Measurements from ENCODE around the gene CDH23. TPM values are rescaled to one million over a fixed set of nuclear protein-coding genes. Genes with fewer than 3 reads are reported as not detected.

The CDH23 gene
- total and polyA plus RNA-seq, 2 donors (not counting 1 experiment from before 2014, with no cell fraction given), result 0.01 to 0.17 TPM

GRCh38 chr10:71502851-71503250 is 106.1 kb downstream of the CDH23 start:
- Histone ChIP-seq H3K36me3 (ENCODE audit: control insufficient read depth, insufficient read depth, low read length) (no peaks in the 10 kb centered on the region), H3K9ac (ENCODE audit: insufficient read depth, low read length) (no peak overlapping the region), H4K20me1 (ENCODE audit: control insufficient read depth, extremely low read depth, insufficient read depth, low read length) (no peaks in the 10 kb centered on the region), H3K4me1 (ENCODE audit: control insufficient read depth, extremely low read depth, insufficient read depth, low read length) (no peaks in the 10 kb centered on the region), H3K4me3 (replicated peaks in 1 of 4; ENCODE audit: control extremely low read depth in 1 of 4, insufficient read depth in 1 of 4, low read depth in 3 of 4, low read length in 4 of 4) (no peak overlapping the region), H3K79me2 (ENCODE audit: control insufficient read depth, insufficient read depth, low read length) (no peaks in the 10 kb centered on the region), H3K27ac (ENCODE audit: insufficient read depth, low read length) (no peak overlapping the region), H3K27me3 (ENCODE audit: control insufficient read depth, insufficient read depth, low read length) (peaks cover 2% of the 10 kb centered on the region), H2AFZ (ENCODE audit: low read length) (no peak overlapping the region), H3K9me3 (ENCODE audit: control insufficient read depth, insufficient read depth, low read depth, low read length) (no peaks in the 10 kb centered on the region), H3K4me2 (ENCODE audit: extremely low read depth, insufficient read depth, low read length) (no peak overlapping the region)
- DNase-seq (ENCODE audit: low read depth in 2 of 2), result no peak
- TF ChIP-seq, protein P1, sequence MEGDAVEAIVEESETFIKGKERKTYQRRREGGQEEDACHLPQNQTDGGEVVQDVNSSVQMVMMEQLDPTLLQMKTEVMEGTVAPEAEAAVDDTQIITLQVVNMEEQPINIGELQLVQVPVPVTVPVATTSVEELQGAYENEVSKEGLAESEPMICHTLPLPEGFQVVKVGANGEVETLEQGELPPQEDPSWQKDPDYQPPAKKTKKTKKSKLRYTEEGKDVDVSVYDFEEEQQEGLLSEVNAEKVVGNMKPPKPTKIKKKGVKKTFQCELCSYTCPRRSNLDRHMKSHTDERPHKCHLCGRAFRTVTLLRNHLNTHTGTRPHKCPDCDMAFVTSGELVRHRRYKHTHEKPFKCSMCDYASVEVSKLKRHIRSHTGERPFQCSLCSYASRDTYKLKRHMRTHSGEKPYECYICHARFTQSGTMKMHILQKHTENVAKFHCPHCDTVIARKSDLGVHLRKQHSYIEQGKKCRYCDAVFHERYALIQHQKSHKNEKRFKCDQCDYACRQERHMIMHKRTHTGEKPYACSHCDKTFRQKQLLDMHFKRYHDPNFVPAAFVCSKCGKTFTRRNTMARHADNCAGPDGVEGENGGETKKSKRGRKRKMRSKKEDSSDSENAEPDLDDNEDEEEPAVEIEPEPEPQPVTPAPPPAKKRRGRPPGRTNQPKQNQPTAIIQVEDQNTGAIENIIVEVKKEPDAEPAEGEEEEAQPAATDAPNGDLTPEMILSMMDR (conservative IDR thresholded peaks at IDR 0.05 in 1 of 2, IDR thresholded peaks at IDR 0.05 in 1 of 2; ENCODE audit: low read depth in 1 of 2, low read length in 2 of 2), result no peak
- TF ChIP-seq EZH2 (IDR thresholded peaks at IDR 0.05; ENCODE audit: low read length, missing control alignments), result no peak

GRCh38 chr10:71504168-71504567 is 107.4 kb downstream of the CDH23 start:
- H3K9ac ChIP-seq (ENCODE audit: insufficient read depth, low read length), result no peak overlapping the region
- H3K27ac ChIP-seq (ENCODE audit: insufficient read depth, low read length), result no peak overlapping the region
- H3K4me1 ChIP-seq (ENCODE audit: control insufficient read depth, extremely low read depth, insufficient read depth, low read length), result no peaks in the 10 kb centered on the region
- no peaks in the 10 kb centered on the region for H4K20me1 ChIP-seq (ENCODE audit: control insufficient read depth, extremely low read depth, insufficient read depth, low read length)
- H3K27me3 ChIP-seq (ENCODE audit: control insufficient read depth, insufficient read depth, low read length), result no peaks in the 10 kb centered on the region
- no peak overlapping the region for H3K4me2 ChIP-seq (ENCODE audit: extremely low read depth, insufficient read depth, low read length)
- no peak for TF ChIP-seq EZH2 (IDR thresholded peaks at IDR 0.05; ENCODE audit: low read length, missing control alignments)
- TF ChIP-seq, protein P1 (conservative IDR thresholded peaks at IDR 0.05 in 1 of 2, IDR thresholded peaks at IDR 0.05 in 1 of 2; ENCODE audit: low read depth in 1 of 2, low read length in 2 of 2), result no peak
- no peak overlapping the region for H3K4me3 ChIP-seq (replicated peaks in 1 of 4; ENCODE audit: control extremely low read depth in 1 of 4, insufficient read depth in 1 of 4, low read depth in 3 of 4, low read length in 4 of 4)
- H3K79me2 ChIP-seq (ENCODE audit: control insufficient read depth, insufficient read depth, low read length), result no peaks in the 10 kb centered on the region
- DNase-seq (ENCODE audit: low read depth in 2 of 2), result no peak
- H3K9me3 ChIP-seq (ENCODE audit: control insufficient read depth, insufficient read depth, low read depth, low read length), result no peaks in the 10 kb centered on the region
- no peak overlapping the region for H2AFZ ChIP-seq (ENCODE audit: low read length)
- no peaks in the 10 kb centered on the region for H3K36me3 ChIP-seq (ENCODE audit: control insufficient read depth, insufficient read depth, low read length)

DNA sequence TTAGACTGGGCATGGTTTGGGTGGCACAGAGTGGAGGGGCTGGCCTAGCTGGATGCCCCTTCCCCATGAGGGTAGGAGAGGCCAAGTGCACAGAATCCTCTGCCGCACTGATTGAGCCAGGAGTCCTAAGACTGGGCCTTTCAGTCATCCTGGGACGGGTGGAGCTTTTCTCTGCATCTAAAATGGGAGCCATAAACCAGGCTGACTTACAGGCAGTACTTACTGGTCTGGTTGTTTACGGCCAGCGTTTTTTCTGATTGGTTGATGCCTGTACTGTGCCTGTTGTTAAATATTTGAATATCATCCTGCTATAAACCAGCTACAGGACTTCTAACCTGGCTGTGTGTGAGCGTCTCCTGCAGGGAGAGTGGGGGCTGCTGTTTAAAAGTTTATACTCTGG is 107.8 kb downstream of the CDH23 start:
- Histone ChIP-seq H3K4me3 (replicated peaks in 1 of 4; ENCODE audit: control extremely low read depth in 1 of 4, insufficient read depth in 1 of 4, low read depth in 3 of 4, low read length in 4 of 4) (no peak overlapping the region), H3K27me3 (ENCODE audit: control insufficient read depth, insufficient read depth, low read length) (no peaks in the 10 kb centered on the region)

More for the DNA sequence above, 107.8 kb downstream of the CDH23 start:
- TF ChIP-seq, protein P1 (conservative IDR thresholded peaks at IDR 0.05 in 1 of 2, IDR thresholded peaks at IDR 0.05 in 1 of 2; ENCODE audit: low read depth in 1 of 2, low read length in 2 of 2), result no peak
- no peak for TF ChIP-seq EZH2 (IDR thresholded peaks at IDR 0.05; ENCODE audit: low read length, missing control alignments)
- H3K4me1 ChIP-seq (ENCODE audit: control insufficient read depth, extremely low read depth, insufficient read depth, low read length), result no peaks in the 10 kb centered on the region
- H2AFZ ChIP-seq (ENCODE audit: low read length), result no peak overlapping the region
- no peak overlapping the region for H3K4me2 ChIP-seq (ENCODE audit: extremely low read depth, insufficient read depth, low read length)
- no peak overlapping the region for H3K9ac ChIP-seq (ENCODE audit: insufficient read depth, low read length)
- no peaks in the 10 kb centered on the region for H3K79me2 ChIP-seq (ENCODE audit: control insufficient read depth, insufficient read depth, low read length)
- no peak for DNase-seq (ENCODE audit: low read depth in 2 of 2)
- H3K36me3 ChIP-seq (ENCODE audit: control insufficient read depth, insufficient read depth, low read length), result no peaks in the 10 kb centered on the region
- no peaks in the 10 kb centered on the region for H3K9me3 ChIP-seq (ENCODE audit: control insufficient read depth, insufficient read depth, low read depth, low read length)
- no peak overlapping the region for H3K27ac ChIP-seq (ENCODE audit: insufficient read depth, low read length)
- H4K20me1 ChIP-seq (ENCODE audit: control insufficient read depth, extremely low read depth, insufficient read depth, low read length), result no peaks in the 10 kb centered on the region

All from fibroblast of lung (primary cell).